Pancreas (tissue), 10 donors: ENCODE measurements around the gene DTX1. TPM values are rescaled to one million over a fixed set of nuclear protein-coding genes. Genes with fewer than 3 reads are reported as not detected.
A peak's percentile ranks its signal among the peaks of the same experiment; 100 is the strongest.

Experiments used
- ATAC-seq, 4 donors: fragments of 200-7000 bp; cut with Tn5 transposase; one replicate each; pipeline versions ENCODE4 v1.8.0 to v1.9.1; 2020; ENCODE audit warnings: mild to moderate bottlenecking in 4 of 4, moderate library complexity in 4 of 4
- DNase-seq, 6 donors: peaks; one replicate each; pipeline ENCODE4 v3.0.0-alpha.2; 2020
- FAIRE-seq: peaks from 2 replicates; lab custom pipeline; 2012; peaks lifted over from hg19 to GRCh38; lab: Jason Lieb, UNC
- H3K27ac ChIP-seq, 4 donors: fragments of 200-600 bp; sonication (generic); 1 replicate in 3 of 4; 2 replicates in 1 of 4; pipeline versions ENCODE4 v1.5.0 to v1.8.0; 2020
- H3K27me3 ChIP-seq, 4 donors: fragments of 200-600 bp; one replicate each; pipeline ENCODE4 v1.8.0; 2021
- H3K36me3 ChIP-seq, 3 donors: fragments of 200-600 bp; sonication (generic) in 1 of 3; one replicate each; pipeline versions ENCODE4 v1.5.0 to v1.8.0; 2020 to 2021
- H3K4me1 ChIP-seq, 3 donors: fragments of 200-600 bp; one replicate each; pipeline ENCODE4 v1.8.0; 2021
- H3K4me3 ChIP-seq, 4 donors: fragments of 200-600 bp; sonication (generic) in 2 of 4; one replicate each; pipeline versions ENCODE4 v1.5.0 to v1.8.0; 2020 to 2021
- H3K9me3 ChIP-seq, 4 donors: fragments of 200-600 bp; one replicate each; pipeline ENCODE4 v1.8.0; 2021
- CTCF ChIP-seq, 4 donors: fragments of 200-600 bp; sonication (generic) in 3 of 4; IDR thresholded peaks; one replicate each; pipeline versions ENCODE4 v1.5.0 to v1.8.0; 2021; ENCODE audit warnings: antibody characterized with exemption in 4 of 4
- WGBS, 2 donors: extraction: QIAGEN DNeasy Blood & Tissue Kit; methylation state at CpG; one replicate each; pipeline ENCODE4 v1.1.7; 2013; 5-methylcytosine and 5-hydroxymethylcytosine counted together
- intact Hi-C, 3 donors: fragments of 100-400 bp; cut with DNase I; formaldehyde crosslinking; loops; one replicate each; pipeline versions ENCODE4 v1.11.1 to v1.14.2; 2022
- polyA plus RNA-seq, 2 donors: library from polyadenylated mRNA; stranded (reverse); fragments of 200-250 nt; gene quantifications; one replicate each; pipeline ENCODE4 v1.2.3, GENCODE V29; 2013
- total RNA-seq, 6 donors: library from RNA; stranded (reverse); fragmentation: NEBNext Ultra II Directional in 4 of 6; extraction: Animal tissue kit (Norgen Biotek cat#: 25700) in 4 of 6; gene quantifications; one replicate each; pipeline versions ENCODE4 v1.2.1 to v1.2.4, GENCODE V29; 2021 to 2023
- donor health status: healthy with polysubstance abuse.
- donor health status: DM: no; HTN: no; CAD: no; lungs with moderate emphysema.
- donor health status: DM: no; HTN: no; CAD: no.
- donor health status: control.
- donor health status: control.
- donor health status: Bipolar disorder and iron deficiency.
- donor health status: DM: yes; HTN: yes; CAD: no.
- donor health status: DM: no; HTN: no; CAD: no.
- donor health status: DM: no; HTN: no; CAD: no.
- donor health status: DM: yes; HTN: yes; CAD: no.

The DTX1 gene
- total and polyA plus RNA-seq, 8 donors, result 3.5 to 8.1 (median 5.4) TPM

GRCh38 chr12:113052326-113052725 lies 4.2 kb upstream of the DTX1 start:
- H3K4me1 ChIP-seq, result no peaks in the 10 kb centered on the region
- H3K4me3 ChIP-seq, result no peak overlapping the region
- intact Hi-C loops, result loop anchor here in 2 of 3 donors (5.0 to 10.0 kb wide), 3 partner anchors 45 to 120 kb away; no protein-coding TSS in a partner anchor
- no peaks in the 10 kb centered on the region for H3K9me3 ChIP-seq
- no peak for FAIRE-seq
- WGBS, 2 donors, result 46 to 60% methylated on average over 4 of the region's 4 CpGs
- TF ChIP-seq CTCF (IDR thresholded peaks at IDR 0.05), result no peak
- ATAC-seq, result no peak
- peak in 1 of 6 donors; percentile 21 for DNase-seq
- no peak overlapping the region for H3K27ac ChIP-seq
- no peaks in the 10 kb centered on the region for H3K27me3 ChIP-seq
- no peaks in the 10 kb centered on the region for H3K36me3 ChIP-seq

GRCh38 chr12:113054948-113055486 lies 1.5 kb upstream of the DTX1 start:
- DNase-seq (peak in 1 of 6 donors; percentile 6), ATAC-seq (no peak), FAIRE-seq (no peak)
- Histone ChIP-seq H3K4me3 (no peak overlapping the region), H3K27ac (no peak overlapping the region), H3K36me3 (no peaks in the 10 kb centered on the region), H3K9me3 (no peaks in the 10 kb centered on the region), H3K27me3 (no peaks in the 10 kb centered on the region), H3K4me1 (no peaks in the 10 kb centered on the region)
- intact Hi-C loops, result loop anchor here in 2 of 3 donors (5.0 to 10.0 kb wide), 3 partner anchors 42 to 117 kb away; no protein-coding TSS in a partner anchor
- 62 to 72% methylated on average over 4 of the region's 4 CpGs for WGBS, 2 donors
- TF ChIP-seq CTCF (IDR thresholded peaks at IDR 0.05), result no peak

DNA sequence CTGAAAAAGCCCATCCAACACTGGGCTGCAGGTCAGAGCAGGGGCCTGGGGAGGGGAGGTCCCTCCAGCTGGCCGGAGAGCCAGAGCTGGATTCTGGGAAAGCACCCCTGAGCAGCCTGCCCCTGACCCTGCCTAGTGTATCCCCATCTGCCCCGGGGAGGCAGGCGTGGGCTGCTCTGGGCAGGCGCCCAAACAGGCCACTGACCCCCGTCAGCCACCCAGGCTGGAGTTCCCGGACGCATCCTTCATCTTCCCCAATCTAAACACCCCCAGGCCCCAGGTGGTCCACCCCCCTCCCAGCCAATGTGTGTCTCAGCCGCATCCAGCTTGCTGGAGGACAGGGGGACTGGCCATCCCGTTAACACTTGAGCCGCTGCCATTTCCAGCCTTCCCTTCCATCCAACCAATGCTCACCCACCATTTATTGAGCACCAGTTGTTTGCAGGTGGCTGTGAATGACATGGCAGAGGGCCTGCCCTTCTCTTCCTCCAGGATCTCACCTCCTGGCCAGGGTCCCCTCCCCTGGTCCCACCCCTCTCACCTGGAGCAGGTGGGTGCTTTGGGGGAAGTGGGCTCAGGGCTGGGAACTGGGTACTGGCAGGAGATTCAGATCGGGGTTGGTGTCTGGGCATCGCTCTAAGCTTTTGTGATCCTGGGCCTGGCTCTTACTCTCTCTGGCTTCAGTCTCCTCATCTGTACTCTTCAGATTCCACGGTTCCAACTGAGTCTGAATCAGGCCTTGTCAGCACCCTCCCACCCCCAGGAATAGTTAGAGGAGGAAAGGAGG lies 743 bp upstream of the DTX1 start:
- Histone ChIP-seq H3K4me3 (no peak overlapping the region), H3K27ac (no peak overlapping the region), H3K9me3 (no peaks in the 10 kb centered on the region), H3K27me3 (no peaks in the 10 kb centered on the region), H3K4me1 (no peaks in the 10 kb centered on the region), H3K36me3 (no peaks in the 10 kb centered on the region)
- DNase-seq (peak in 2 of 6 donors; percentile 28 to 64), FAIRE-seq (no peak), ATAC-seq (peak in 2 of 4 donors; percentile 6 to 23)
- WGBS, 2 donors, result 78 to 86% methylated on average over 13 of the region's 13 CpGs
- no peak for TF ChIP-seq CTCF (IDR thresholded peaks at IDR 0.05)
- intact Hi-C loops, result loop anchor here in 1 of 3 donors (10.0 kb wide), 1 partner anchor 99 kb away; no protein-coding TSS in a partner anchor

GRCh38 chr12:113056381-113056630 lies 224 bp upstream of the DTX1 start:
- FAIRE-seq (no peak), ATAC-seq (no peak), DNase-seq (no peak)
- H3K27ac ChIP-seq, result peak overlapping the region in 1 of 4 donors; percentile 23
- WGBS, 2 donors, result 11 to 13% methylated on average over 8 of the region's 8 CpGs
- no peaks in the 10 kb centered on the region for H3K36me3 ChIP-seq
- H3K27me3 ChIP-seq, result no peaks in the 10 kb centered on the region
- peak overlapping the region; percentile 34 to 65 (median 52) for H3K4me3 ChIP-seq
- no peaks in the 10 kb centered on the region for H3K9me3 ChIP-seq
- no peak for TF ChIP-seq CTCF (IDR thresholded peaks at IDR 0.05)
- H3K4me1 ChIP-seq, result no peaks in the 10 kb centered on the region
- intact Hi-C loops, result loop anchor here in 1 of 3 donors (10.0 kb wide), 1 partner anchor 98 kb away; no protein-coding TSS in a partner anchor
